RWPE2 (cell line): ENCODE data around the gene CD69.

ENCODE experiments used
- ATAC-seq: fragments of 200-7000 bp; cut with Tn5 transposase; 3 replicates; pipeline ENCODE4 v1.9.1; 2021; ENCODE audit warnings: low read depth
- DNase-seq: peaks from one replicate; pipeline ENCODE4 v3.0.0-alpha.2; 2020; ENCODE audit warnings: low spot score
- H3K27ac ChIP-seq: fragments of 450-650 bp; 2 replicates; pipeline ENCODE4 v1.5.1; 2017; ENCODE audit warnings: mild to moderate bottlenecking; ENCODE audit not compliant: poor library complexity, severe bottlenecking
- H3K27me3 ChIP-seq: fragments of 250-450 bp; sonication (Bioruptor Pico); 2 replicates; pipeline ENCODE4 v1.5.1; 2021; ENCODE audit warnings: mild to moderate bottlenecking, moderate library complexity; ENCODE audit not compliant: insufficient read depth, poor library complexity, severe bottlenecking
- H3K36me3 ChIP-seq: fragments of 250-450 bp; sonication (Bioruptor Pico); 2 replicates; pipeline ENCODE4 v1.5.1; 2020; ENCODE audit warnings: low read depth, mild to moderate bottlenecking, moderate library complexity
- H3K4me1 ChIP-seq: fragments of 250-450 bp; sonication (Bioruptor Pico); 2 replicates; pipeline ENCODE4 v1.5.1; 2021; ENCODE audit warnings: mild to moderate bottlenecking, moderate library complexity; ENCODE audit not compliant: insufficient read depth, poor library complexity, severe bottlenecking
- H3K4me3 ChIP-seq: fragments of 250-450 bp; sonication (Bioruptor Pico); 2 replicates; pipeline ENCODE4 v1.5.1; 2021; ENCODE audit warnings: mild to moderate bottlenecking, moderate library complexity; ENCODE audit not compliant: severe bottlenecking
- H3K9me3 ChIP-seq: fragments of 250-450 bp; sonication (Bioruptor Pico); 2 replicates; pipeline ENCODE4 v1.5.1; 2021; ENCODE audit warnings: mild to moderate bottlenecking, moderate library complexity; ENCODE audit not compliant: severe bottlenecking
- TF ChIP-seq, protein P1 (sequence below): fragments of 450-650 bp; IDR thresholded peaks from one replicate; pipeline ENCODE4 v1.5.1; 2017; ENCODE audit warnings: mild to moderate bottlenecking, moderate library complexity; ENCODE audit not compliant: poor library complexity, severe bottlenecking

Gene CD69

GRCh38 chr12:9752145-9752933 lies 8.4 kb downstream of the CD69 start:
- Histone ChIP-seq H3K9me3 (no peaks in the 10 kb centered on the region), H3K36me3 (no peaks in the 10 kb centered on the region), H3K4me1 (no peaks in the 10 kb centered on the region), H3K27me3 (no peaks in the 10 kb centered on the region), H3K4me3 (no peak overlapping the region), H3K27ac (no peak overlapping the region)
- TF ChIP-seq, protein P1, sequence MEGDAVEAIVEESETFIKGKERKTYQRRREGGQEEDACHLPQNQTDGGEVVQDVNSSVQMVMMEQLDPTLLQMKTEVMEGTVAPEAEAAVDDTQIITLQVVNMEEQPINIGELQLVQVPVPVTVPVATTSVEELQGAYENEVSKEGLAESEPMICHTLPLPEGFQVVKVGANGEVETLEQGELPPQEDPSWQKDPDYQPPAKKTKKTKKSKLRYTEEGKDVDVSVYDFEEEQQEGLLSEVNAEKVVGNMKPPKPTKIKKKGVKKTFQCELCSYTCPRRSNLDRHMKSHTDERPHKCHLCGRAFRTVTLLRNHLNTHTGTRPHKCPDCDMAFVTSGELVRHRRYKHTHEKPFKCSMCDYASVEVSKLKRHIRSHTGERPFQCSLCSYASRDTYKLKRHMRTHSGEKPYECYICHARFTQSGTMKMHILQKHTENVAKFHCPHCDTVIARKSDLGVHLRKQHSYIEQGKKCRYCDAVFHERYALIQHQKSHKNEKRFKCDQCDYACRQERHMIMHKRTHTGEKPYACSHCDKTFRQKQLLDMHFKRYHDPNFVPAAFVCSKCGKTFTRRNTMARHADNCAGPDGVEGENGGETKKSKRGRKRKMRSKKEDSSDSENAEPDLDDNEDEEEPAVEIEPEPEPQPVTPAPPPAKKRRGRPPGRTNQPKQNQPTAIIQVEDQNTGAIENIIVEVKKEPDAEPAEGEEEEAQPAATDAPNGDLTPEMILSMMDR, result no peak
- DNase-seq (no peak), ATAC-seq (no peak)

DNA sequence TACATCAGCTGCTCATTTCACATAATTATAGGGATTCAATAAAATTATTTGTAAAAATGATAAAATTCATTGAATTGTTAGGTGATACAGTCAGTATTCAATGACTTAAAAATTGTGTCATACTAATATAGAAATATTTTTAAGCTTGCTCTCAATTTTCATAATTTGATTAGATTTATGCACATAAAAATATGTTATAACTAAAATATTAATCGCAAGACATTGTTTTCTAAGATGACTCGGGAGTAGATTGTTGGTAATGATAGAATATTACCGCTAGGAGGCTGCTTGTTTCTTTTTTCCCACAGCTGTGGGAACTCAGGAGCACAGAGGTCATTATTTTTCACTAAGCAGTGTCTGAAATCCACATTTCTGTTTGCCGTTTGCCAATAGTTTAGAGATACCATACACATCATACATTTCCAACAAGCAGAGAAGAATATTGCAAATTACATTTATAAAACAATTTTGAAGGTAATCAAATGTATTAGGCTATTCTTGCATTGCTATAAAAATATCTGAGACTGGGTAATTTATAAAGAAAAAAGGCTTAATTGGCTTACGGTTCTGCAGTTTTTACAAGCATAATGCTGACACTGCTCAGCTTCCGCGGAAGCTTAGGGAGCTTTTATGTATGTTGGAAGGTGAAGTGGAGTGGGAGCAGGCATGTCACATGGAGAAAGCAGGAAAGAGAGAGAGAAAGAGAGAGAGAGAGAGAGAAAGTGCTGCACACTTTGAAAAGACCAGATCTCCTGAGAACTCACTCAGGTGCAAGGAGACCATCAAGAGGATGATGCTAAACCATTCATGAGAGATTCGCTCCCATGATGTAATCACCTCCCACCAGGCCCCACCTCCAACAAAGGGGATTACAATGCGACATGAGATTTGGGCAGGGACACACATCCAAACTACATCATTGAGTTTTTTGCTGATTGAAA lies 9.2 kb downstream of the CD69 start:
- Histone ChIP-seq H3K27ac (no peak overlapping the region), H3K36me3 (no peaks in the 10 kb centered on the region), H3K4me3 (no peak overlapping the region), H3K9me3 (no peaks in the 10 kb centered on the region), H3K4me1 (no peaks in the 10 kb centered on the region), H3K27me3 (no peaks in the 10 kb centered on the region)
- no peak for DNase-seq
- TF ChIP-seq, protein P1, result no peak
- ATAC-seq, result no peak

- Histone ChIP-seq H3K27ac (no peak overlapping the region), H3K4me3 (no peak overlapping the region), H3K36me3 (no peaks in the 10 kb centered on the region), H3K27me3 (no peaks in the 10 kb centered on the region), H3K9me3 (no peaks in the 10 kb centered on the region), H3K4me1 (no peaks in the 10 kb centered on the region)
- no peak for DNase-seq
- peak; percentile 49; the same call in 1 of the 3 replicates for ATAC-seq
- TF ChIP-seq, protein P1, result peak; percentile 78
These were observed 10.2 kb downstream of the CD69 start for GRCh38 chr12:9750276-9751203.

GRCh38 chr12:9749640-9750039 lies 11.1 kb downstream of the CD69 start:
- Histone ChIP-seq H3K4me3 (no peak overlapping the region), H3K27me3 (no peaks in the 10 kb centered on the region), H3K36me3 (no peaks in the 10 kb centered on the region), H3K9me3 (no peaks in the 10 kb centered on the region), H3K27ac (no peak overlapping the region), H3K4me1 (no peaks in the 10 kb centered on the region)
- TF ChIP-seq, protein P1, result no peak
- DNase-seq (no peak), ATAC-seq (no peak)
